Endodermal cell (in vitro differentiated cells): ENCODE results near the gene OR10H4. TPM values are rescaled to one million over a fixed set of nuclear protein-coding genes. Genes with fewer than 3 reads are reported as not detected.
"Not testable (repeated sequence)": the region's sequence is repeated elsewhere in the genome, so short reads cannot be mapped to it uniquely, and the experiment has no call there.

ENCODE experiments used
- DNase-seq: peaks from one replicate; pipeline ENCODE4 v3.0.0-alpha.2; 2017
- H3K27ac ChIP-seq: 2 replicates; pipeline ENCODE4 v1.5.1; 2013; ENCODE audit warnings: mild to moderate bottlenecking, low read depth, low read length, moderate library complexity
- H3K27me3 ChIP-seq: 2 replicates; pipeline ENCODE4 v1.6.1; 2013; ENCODE audit warnings: mild to moderate bottlenecking, low read length, moderate library complexity; ENCODE audit not compliant: insufficient read depth, control insufficient read depth, poor library complexity, severe bottlenecking
- H3K36me3 ChIP-seq: 2 replicates; pipeline ENCODE4 v1.7.0; 2013; ENCODE audit warnings: mild to moderate bottlenecking, low read length, moderate library complexity; ENCODE audit not compliant: control insufficient read depth, insufficient read depth
- H3K4me1 ChIP-seq: one replicate; pipeline ENCODE4 v1.7.0; 2013; ENCODE audit warnings: low read length; ENCODE audit not compliant: control insufficient read depth, insufficient read depth
- H3K4me3 ChIP-seq: 2 replicates; pipeline ENCODE4 v1.5.1; 2013; ENCODE audit warnings: mild to moderate bottlenecking, low read length, moderate library complexity
- H3K9ac ChIP-seq: 2 replicates; pipeline ENCODE4 v1.6.1; 2013; ENCODE audit warnings: mild to moderate bottlenecking, low read length, moderate library complexity; ENCODE audit not compliant: poor library complexity, severe bottlenecking; ENCODE audit errors: extremely low read depth
- H3K9me3 ChIP-seq: 2 replicates; pipeline ENCODE4 v1.6.1; 2013; ENCODE audit warnings: mild to moderate bottlenecking, low read length, moderate library complexity; ENCODE audit not compliant: control insufficient read depth
- H3K27ac Mint-ChIP-seq: 2 replicates; pipeline ENCODE4 v1.8.0; 2020; ENCODE audit warnings: mixed read lengths
- H3K27me3 Mint-ChIP-seq: 2 replicates; pipeline ENCODE4 v1.8.0; 2021; ENCODE audit warnings: mild to moderate bottlenecking, mixed read lengths; ENCODE audit not compliant: insufficient read depth
- H3K36me3 Mint-ChIP-seq: 2 replicates; pipeline ENCODE4 v1.8.0; 2020; ENCODE audit warnings: low read depth, mixed read lengths
- H3K4me1 Mint-ChIP-seq: 2 replicates; pipeline ENCODE4 v1.8.0; 2020; ENCODE audit warnings: mixed read lengths
- H3K4me3 Mint-ChIP-seq: 2 replicates; pipeline ENCODE4 v1.8.0; 2020; ENCODE audit warnings: mild to moderate bottlenecking, moderate library complexity, mixed read lengths
- H3K9me3 Mint-ChIP-seq: 2 replicates; pipeline ENCODE4 v1.8.0; 2020; ENCODE audit warnings: mild to moderate bottlenecking, mixed read lengths
- CTCF ChIP-seq: fragments of 200-600 bp; sonication (generic); conservative IDR thresholded peaks from 2 replicates; pipeline ENCODE4 v1.5.0; 2021; ENCODE audit warnings: antibody characterized with exemption, mild to moderate bottlenecking
- WGBS, 2 experiments: methylation state at CpG; one replicate each; pipeline versions ENCODE4 v1.1.5 to v1.1.7; 2013; ENCODE audit warnings: missing lambda C conversion rate in 2 of 2, mixed read lengths in 1 of 2; ENCODE audit not compliant: insufficient coverage in 1 of 2, insufficient read length in 1 of 2; 5-methylcytosine and 5-hydroxymethylcytosine counted together
- total RNA-seq, 2 donors: library from RNA; stranded (reverse); fragmentation: NEBNext Ultra II Directional in 1 of 2; extraction: Animal tissue kit (Norgen Biotek cat#: 25700) in 1 of 2; gene quantifications; 2 replicates in 1 of 2; 3 replicates in 1 of 2; pipeline ENCODE4 v1.2.1, GENCODE V29; 2021

OR10H4 gene
- total RNA-seq, 2 donors from 2014 or later = not detected

- Mint-ChIP-seq H3K27ac (no peak overlapping the region), H3K36me3 (peaks cover 4% of the 10 kb centered on the region), H3K27me3 (no peaks in the 10 kb centered on the region), H3K4me1 (no peaks in the 10 kb centered on the region), H3K4me3 (no peak overlapping the region), H3K9me3 (peaks cover 97% of the 10 kb centered on the region)
- Histone ChIP-seq H3K4me1 (no peaks in the 10 kb centered on the region), H3K27me3 (no peaks in the 10 kb centered on the region), H3K36me3 (no peaks in the 10 kb centered on the region), H3K4me3 (no peak overlapping the region), H3K9me3 (peaks cover 60% of the 10 kb centered on the region), H3K27ac (no peak overlapping the region), H3K9ac (no peak overlapping the region)
- no peak for TF ChIP-seq CTCF
- no peak for DNase-seq
- 0% methylated on average over 1 of the region's 1 CpG; no CpG with 5 or more reads in 1 of the 2 experiments for WGBS, 2 experiments
Observed at GRCh38 chr19:15926484-15926883, 22.3 kb upstream of the OR10H4 start.

GRCh38 chr19:15928321-15928720 is 20.5 kb upstream of the OR10H4 start:
- Histone ChIP-seq H3K27ac (no peak overlapping the region), H3K27me3 (no peaks in the 10 kb centered on the region), H3K36me3 (no peaks in the 10 kb centered on the region), H3K4me3 (no peak overlapping the region), H3K9ac (no peak overlapping the region), H3K9me3 (peaks cover 54% of the 10 kb centered on the region), H3K4me1 (no peaks in the 10 kb centered on the region)
- no peak for DNase-seq
- 70 to 100% methylated on average over 1 to 3 of the region's 3 CpGs for WGBS, 2 experiments
- TF ChIP-seq CTCF = no peak
- Mint-ChIP-seq H3K27ac (no peak overlapping the region), H3K27me3 (no peaks in the 10 kb centered on the region), H3K36me3 (peaks cover 4% of the 10 kb centered on the region), H3K4me3 (no peak overlapping the region), H3K9me3 (peaks cover 79% of the 10 kb centered on the region), H3K4me1 (no peaks in the 10 kb centered on the region)

- H3K9ac ChIP-seq, H3K4me3 ChIP-seq, H3K27me3 ChIP-seq, H3K36me3 ChIP-seq, H3K4me1 Mint-ChIP-seq, H3K27me3 Mint-ChIP-seq, H3K4me3 Mint-ChIP-seq, H3K4me1 ChIP-seq, H3K27ac Mint-ChIP-seq, H3K36me3 Mint-ChIP-seq, DNase-seq, H3K27ac ChIP-seq: not testable (repeated sequence)
- peaks cover 53% of the 10 kb centered on the region for H3K9me3 ChIP-seq
- H3K9me3 Mint-ChIP-seq = peaks cover 71% of the 10 kb centered on the region
- 74 to 92% methylated on average over 4 to 10 of the region's 12 CpGs for WGBS, 2 experiments
Observed at GRCh38 chr19:15933761-15934331, 15.0 kb upstream of the OR10H4 start.
